Stimulated activated CD4-positive, alpha-beta T cell treated with anti-CD3 and anti-CD28 coated beads, Interleukin-1b, Interleukin-23, amount 100 ng/mL, for 4 hours (primary cell): ENCODE measurements around the gene HSP90AA1.

Source experiments
- DNase-seq, 2 donors: peaks; one replicate each; pipeline ENCODE4 v3.0.0-alpha.2; 2020; ENCODE audit warnings: low read depth in 2 of 2

HSP90AA1 gene

GRCh38 chr14:102040153-102040552 is 46.7 kb downstream of the HSP90AA1 start:
- no peak for DNase-seq

GRCh38 chr14:102039157-102039556 is 47.7 kb downstream of the HSP90AA1 start:
- no peak for DNase-seq

GRCh38 chr14:102037686-102038085 is 49.2 kb downstream of the HSP90AA1 start:
- no peak for DNase-seq

- no peak for DNase-seq
These were observed 50.9 kb downstream of the HSP90AA1 start for GRCh38 chr14:102035914-102036313.

- no peak for DNase-seq
These were observed 52.5 kb downstream of the HSP90AA1 start for GRCh38 chr14:102034301-102034700.

- DNase-seq: no peak
These were observed 53.6 kb downstream of the HSP90AA1 start for GRCh38 chr14:102033241-102033640.
